GM12801 (cell line): ENCODE measurements around the gene SCGB1A1.

Experiments used
- TF ChIP-seq, protein P1 (sequence below): IDR thresholded peaks from one replicate; pipeline ENCODE4 v1.5.1; 2011; ENCODE audit warnings: control low read depth; ENCODE audit not compliant: insufficient read length; ENCODE audit errors: extremely low read depth

Gene SCGB1A1

GRCh38 chr11:62458212-62459002, 39.6 kb downstream of the SCGB1A1 start:
- TF ChIP-seq, protein P1, sequence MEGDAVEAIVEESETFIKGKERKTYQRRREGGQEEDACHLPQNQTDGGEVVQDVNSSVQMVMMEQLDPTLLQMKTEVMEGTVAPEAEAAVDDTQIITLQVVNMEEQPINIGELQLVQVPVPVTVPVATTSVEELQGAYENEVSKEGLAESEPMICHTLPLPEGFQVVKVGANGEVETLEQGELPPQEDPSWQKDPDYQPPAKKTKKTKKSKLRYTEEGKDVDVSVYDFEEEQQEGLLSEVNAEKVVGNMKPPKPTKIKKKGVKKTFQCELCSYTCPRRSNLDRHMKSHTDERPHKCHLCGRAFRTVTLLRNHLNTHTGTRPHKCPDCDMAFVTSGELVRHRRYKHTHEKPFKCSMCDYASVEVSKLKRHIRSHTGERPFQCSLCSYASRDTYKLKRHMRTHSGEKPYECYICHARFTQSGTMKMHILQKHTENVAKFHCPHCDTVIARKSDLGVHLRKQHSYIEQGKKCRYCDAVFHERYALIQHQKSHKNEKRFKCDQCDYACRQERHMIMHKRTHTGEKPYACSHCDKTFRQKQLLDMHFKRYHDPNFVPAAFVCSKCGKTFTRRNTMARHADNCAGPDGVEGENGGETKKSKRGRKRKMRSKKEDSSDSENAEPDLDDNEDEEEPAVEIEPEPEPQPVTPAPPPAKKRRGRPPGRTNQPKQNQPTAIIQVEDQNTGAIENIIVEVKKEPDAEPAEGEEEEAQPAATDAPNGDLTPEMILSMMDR, result no peak

DNA sequence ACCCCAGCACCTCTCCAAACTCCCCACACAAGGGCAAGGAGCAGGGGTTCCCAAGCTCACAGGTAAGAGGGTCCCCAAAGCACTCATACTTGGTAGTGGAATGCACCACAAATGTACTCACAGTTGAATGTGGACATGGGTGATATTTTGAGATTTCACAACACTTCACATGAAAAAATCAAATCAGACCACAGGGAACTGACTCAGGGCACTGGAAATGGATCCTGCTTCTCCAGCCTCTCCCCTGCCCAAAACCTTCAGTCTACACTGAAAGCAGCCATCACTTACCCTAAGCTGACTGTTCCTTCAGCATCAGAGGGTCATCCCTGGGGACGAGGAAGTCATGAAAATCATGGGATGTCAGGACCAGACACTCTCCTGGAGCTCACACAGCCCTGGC, 40.2 kb downstream of the SCGB1A1 start:
- TF ChIP-seq, protein P1, result no peak

DNA sequence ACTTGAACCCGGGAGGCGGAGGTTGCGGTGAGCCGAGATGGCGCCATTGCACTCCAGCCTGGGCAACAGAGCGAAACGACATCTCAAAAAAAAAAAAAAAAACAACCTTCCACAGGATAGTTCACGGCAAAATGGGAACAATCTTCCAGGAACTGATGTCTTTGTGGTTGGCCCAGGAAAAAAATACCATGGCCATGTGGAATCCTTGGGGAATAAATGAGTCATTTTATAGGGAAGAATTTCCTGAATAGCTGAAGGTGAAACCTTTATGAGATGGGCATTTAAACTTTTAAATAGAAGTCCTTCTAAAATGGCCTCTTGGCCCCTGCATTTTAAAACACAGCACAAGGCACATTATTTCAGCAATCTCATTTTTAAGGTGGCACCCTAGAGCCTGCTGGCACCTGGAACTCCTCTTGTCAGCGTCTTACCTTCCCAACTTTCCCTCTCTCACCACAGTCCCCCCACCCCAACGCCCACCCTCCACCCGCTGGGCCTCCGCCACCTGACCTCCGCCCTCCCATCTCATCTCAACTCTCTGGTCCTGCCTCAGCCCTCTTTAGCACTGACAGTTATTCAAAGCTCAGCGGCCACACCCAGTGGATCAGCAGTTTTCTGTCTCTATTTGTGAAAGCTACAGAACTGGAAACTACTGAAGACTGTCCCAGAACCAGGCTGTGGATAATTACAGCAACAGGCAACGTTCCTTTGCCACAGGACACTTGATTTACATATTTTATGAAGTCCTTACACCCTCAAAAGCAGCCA, 43.1 kb downstream of the SCGB1A1 start:
- TF ChIP-seq, protein P1, result no peak

GRCh38 chr11:62462508-62462892, 43.7 kb downstream of the SCGB1A1 start:
- TF ChIP-seq, protein P1, result no peak

GRCh38 chr11:62463121-62463542, 44.3 kb downstream of the SCGB1A1 start:
- TF ChIP-seq, protein P1, result no peak

GRCh38 chr11:62464655-62465054, 45.8 kb downstream of the SCGB1A1 start:
- TF ChIP-seq, protein P1, result no peak

GRCh38 chr11:62466444-62466843, 47.6 kb downstream of the SCGB1A1 start:
- TF ChIP-seq, protein P1, result no peak
